ENCODE measurements around the gene CALCA.

DNA sequence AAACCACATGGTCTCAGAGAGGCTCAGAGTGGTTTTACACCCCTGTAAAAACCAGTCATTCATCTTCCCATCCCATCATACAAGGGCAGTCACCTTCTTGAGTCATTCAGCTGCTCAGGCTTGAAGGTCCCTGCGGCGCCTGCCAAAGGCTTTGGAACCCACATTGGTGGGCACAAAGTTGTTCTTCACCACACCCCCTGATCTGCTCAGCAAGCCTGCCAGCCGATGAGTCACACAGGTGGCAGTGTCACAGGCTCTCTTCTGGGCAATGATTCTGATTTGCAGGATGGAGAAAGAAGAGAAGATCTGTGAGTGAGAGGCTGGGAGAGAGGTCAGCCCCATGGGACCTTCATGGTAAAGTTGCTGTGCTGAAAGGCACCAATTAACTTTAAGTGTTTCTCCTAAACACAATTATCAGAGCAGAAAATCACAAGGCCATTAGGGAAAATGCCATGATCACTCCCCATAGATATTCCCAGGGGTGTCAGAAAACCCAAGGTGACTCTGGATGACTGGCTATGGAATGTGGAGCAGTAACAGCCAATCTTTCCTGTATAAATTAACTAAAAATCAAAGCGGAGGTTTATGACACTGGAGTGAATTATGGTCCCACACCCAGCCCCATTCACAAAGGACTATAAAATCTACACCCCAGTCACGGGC is 4.4 kb downstream of the CALCA start:
- TF ChIP-seq, protein P1, sequence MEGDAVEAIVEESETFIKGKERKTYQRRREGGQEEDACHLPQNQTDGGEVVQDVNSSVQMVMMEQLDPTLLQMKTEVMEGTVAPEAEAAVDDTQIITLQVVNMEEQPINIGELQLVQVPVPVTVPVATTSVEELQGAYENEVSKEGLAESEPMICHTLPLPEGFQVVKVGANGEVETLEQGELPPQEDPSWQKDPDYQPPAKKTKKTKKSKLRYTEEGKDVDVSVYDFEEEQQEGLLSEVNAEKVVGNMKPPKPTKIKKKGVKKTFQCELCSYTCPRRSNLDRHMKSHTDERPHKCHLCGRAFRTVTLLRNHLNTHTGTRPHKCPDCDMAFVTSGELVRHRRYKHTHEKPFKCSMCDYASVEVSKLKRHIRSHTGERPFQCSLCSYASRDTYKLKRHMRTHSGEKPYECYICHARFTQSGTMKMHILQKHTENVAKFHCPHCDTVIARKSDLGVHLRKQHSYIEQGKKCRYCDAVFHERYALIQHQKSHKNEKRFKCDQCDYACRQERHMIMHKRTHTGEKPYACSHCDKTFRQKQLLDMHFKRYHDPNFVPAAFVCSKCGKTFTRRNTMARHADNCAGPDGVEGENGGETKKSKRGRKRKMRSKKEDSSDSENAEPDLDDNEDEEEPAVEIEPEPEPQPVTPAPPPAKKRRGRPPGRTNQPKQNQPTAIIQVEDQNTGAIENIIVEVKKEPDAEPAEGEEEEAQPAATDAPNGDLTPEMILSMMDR (IDR thresholded peaks at IDR 0.05; ENCODE audit: control extremely low read depth in 1 of 3, insufficient read depth in 1 of 3, low read depth in 1 of 3, low read length in 3 of 3), result no peak
- TF ChIP-seq, protein P2, sequence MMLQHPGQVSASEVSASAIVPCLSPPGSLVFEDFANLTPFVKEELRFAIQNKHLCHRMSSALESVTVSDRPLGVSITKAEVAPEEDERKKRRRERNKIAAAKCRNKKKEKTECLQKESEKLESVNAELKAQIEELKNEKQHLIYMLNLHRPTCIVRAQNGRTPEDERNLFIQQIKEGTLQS (IDR thresholded peaks at IDR 0.05; ENCODE audit: insufficient read depth, low read depth, low read length), result no peak
